A673 (cell line): ENCODE results near the gene DDC.

Experiments used
- CTCF ChIP-seq: fragments of 300-800, 200-600 bp; sonication (generic); conservative IDR thresholded peaks from 2 replicates; pipeline ENCODE4 v1.5.1; 2017; ENCODE audit warnings: low read depth, mild to moderate bottlenecking, antibody characterized with exemption, low read length, moderate library complexity, mixed read lengths
- EZH2 ChIP-seq: fragments of 200-600 bp; sonication (generic); IDR thresholded peaks from 2 replicates; pipeline ENCODE4 v1.6.1; 2017; ENCODE audit warnings: borderline replicate concordance, low read depth, mild to moderate bottlenecking, mixed read lengths, antibody characterized with exemption, low read length; ENCODE audit not compliant: poor library complexity, severe bottlenecking

DNA sequence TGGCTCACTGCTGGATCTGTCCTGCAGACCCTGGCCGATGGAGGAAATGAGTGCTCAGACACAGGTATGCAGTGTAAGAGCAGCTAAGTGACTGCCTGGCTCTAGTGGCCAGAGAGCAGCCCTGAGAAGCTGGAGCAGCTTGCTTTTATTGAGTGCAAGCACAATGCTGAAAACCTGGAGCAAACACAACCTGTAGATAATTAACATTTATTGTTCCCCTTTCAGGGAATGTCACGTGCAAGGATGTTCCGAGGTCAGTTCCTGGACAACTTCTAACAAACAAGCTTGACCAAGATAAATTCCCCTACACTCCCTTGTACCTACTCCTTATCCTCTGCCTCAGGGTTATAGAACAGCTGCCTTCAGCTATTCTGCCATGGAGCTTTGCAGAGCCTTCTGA, 31.3 kb downstream of the DDC start:
- no peak for TF ChIP-seq CTCF
- no peak for TF ChIP-seq EZH2
